Activated T-cell treated with anti-CD3 and anti-CD28 coated beads, Interleukin-2, amount 50 U/mL, for 48 hours (primary cell): ENCODE measurements around the gene HARS1.
"Not testable (repeated sequence)": the region's sequence is repeated elsewhere in the genome, so short reads cannot be mapped to it uniquely, and the experiment has no call there.

ENCODE experiments used
- DNase-seq, 2 experiments: peaks; one replicate each; pipeline ENCODE4 v3.0.0-alpha.2; 2020

Gene HARS1, protein sequence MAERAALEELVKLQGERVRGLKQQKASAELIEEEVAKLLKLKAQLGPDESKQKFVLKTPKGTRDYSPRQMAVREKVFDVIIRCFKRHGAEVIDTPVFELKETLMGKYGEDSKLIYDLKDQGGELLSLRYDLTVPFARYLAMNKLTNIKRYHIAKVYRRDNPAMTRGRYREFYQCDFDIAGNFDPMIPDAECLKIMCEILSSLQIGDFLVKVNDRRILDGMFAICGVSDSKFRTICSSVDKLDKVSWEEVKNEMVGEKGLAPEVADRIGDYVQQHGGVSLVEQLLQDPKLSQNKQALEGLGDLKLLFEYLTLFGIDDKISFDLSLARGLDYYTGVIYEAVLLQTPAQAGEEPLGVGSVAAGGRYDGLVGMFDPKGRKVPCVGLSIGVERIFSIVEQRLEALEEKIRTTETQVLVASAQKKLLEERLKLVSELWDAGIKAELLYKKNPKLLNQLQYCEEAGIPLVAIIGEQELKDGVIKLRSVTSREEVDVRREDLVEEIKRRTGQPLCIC

DNA sequence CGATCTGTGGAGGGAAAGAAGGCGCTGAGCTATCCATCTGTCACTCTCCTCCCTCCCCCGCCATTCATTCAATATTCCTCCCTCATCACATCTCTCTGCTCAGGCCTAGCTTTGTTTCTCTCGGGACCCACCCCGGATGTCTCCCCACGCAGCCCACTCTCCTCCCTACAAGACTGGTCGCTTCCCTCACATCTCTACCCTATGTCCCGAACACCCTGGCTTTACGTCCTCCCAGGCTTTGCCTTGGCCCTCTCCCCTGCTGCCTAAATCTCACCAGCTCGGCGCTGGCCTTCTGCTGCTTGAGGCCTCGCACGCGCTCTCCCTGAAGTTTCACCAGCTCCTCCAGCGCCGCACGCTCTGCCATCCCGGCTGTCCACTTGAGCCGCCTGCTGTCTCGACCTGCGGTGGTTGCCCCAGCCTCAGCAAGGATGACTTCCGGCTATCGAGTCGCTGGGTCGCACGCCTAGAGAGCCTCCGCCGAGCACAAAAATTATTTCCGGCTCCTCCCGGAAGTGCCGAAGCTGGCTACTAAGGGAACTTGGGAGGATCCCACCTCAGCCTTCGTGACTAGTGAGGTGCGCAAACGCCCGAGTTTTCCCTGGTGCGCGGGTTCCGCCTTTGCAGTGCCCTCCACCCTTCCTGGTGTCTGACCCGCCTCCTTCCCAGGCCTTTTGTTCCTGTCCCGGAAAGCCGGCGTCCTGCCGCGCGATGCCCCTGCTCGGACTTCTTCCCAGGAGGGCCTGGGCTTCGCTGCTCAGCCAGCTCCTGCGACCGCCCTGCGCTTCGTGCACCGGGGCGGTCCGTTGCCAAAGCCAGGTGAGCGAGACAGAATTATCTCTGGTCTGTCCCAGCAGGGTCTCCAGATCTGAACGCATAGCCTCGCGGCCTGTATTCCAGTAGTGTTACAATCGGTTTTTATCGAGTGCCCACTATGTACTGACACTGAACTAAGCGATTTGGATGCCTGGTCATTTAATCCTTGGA is at the start of gene HARS1, which contains the start of gene HARS2:
HARS1 (minus strand) TSS at position 430 of the 984 bp plus-strand sequence; CDS start at position 364, 66 bp downstream.
HARS2 (plus strand) TSS at position 515 of the 984 bp plus-strand sequence; CDS start at position 709, 194 bp downstream.
- DNase-seq, result peak; percentile 87 to 91

DNA sequence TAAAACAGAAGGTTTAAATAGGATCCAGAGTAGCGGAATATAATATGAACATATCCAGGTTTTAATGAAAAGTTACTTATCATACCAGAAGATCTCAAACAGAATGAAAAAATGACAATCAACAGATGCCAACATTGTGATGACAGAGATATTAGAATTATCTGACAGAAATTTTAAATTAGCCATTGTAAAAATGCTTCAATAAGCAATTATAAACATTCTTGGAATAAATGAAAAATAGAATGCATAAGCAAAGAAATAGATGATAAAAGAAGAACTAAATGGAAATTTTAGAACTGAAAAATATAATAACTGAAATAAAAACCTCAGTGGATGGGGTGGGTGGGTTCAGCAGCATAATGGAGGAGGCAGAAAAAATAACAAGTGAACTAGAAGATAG is 46.3 kb upstream of the HARS1 start:
- DNase-seq, result no peak

DNA sequence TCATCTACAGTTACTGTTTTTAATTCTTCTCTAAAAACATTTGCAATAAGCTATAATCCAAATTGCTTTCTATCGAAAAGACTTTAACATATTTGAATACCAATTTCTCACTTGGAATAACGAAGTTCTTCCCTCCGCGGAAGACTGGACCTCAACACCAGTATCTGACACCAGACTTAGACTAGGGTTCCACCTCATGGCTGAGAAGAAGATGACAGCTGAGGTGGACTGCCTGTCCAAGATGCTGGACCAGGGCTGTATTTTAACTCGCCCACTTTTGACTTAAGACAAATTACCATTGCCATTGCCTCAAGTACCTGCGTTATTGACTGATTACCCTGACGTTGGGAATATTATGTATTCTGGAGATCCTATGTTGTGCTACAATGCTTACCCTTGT is 43.2 kb upstream of the HARS1 start:
- DNase-seq, result no peak

DNA sequence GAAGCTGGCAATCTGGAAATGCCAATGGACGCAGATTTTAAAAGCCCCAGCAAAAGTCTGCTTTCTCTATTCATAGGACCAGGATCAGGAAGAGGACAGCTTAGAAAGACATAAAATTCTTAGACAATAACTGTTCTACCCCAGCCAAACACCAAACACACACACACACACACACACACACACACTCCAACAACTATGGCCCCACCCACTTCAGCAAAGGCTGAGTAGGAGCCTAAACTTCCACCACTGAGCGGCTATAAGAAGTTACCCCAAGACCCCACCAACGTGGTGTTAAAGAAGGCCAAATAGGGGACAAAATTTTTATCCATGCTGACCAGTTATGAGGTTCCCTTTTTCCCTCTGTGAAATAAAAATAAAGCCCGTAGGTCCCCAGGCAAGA is 41.9 kb upstream of the HARS1 start:
- DNase-seq, result no peak

DNA sequence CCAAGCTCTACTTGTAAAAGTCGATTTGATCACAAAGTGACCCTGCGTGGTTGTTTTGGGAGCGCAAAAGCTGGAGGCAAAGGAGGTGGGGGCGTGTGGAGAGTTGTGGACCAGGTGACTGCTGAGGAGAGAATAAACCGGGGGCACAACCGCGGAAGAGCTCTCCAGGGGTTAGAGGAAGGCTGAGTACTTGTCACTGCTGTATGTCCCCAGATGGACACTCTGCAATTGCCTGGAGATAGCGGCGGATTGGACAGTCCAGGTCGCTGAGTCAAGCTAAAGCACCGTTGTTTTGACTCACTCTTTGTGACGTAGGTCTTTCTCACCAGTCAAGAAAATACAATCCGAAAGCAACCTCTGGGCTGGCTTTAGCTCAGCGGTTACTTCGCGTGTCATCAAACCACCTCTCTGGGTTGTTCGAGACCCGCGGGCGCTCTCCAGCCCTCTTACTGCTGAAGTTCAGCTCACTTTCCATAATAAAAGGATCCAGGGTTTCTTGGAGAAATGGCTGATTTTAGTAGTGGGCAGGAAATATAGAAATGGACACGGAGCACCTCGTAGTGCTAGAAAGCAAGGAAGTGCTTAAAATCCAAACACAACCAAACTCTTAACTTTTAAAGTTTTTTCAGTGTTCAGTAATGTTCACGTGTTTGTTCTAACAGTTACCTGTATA is 34.8 kb upstream of the HARS1 start:
- DNase-seq, result peak; percentile 89 to 90

DNA sequence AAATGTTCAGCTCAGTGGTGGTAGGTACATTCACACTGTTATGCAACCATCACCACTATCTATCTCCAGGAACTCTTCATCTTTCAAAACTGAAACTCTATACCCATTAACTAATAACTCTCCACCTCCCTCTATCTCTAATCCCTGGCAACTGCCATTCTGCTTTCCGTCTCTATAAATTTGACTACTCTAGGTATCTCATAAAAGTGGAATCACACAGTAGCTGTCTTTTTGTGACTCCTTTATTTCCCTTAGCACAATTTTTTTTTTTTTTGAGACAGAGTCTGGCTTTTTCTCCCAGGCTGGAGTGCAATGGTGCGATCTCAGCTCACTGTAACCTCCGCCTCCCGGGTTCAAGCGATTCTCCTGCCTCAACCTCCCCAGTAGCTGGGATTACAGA is 30.2 kb upstream of the HARS1 start:
- DNase-seq, result not testable (repeated sequence)

DNA sequence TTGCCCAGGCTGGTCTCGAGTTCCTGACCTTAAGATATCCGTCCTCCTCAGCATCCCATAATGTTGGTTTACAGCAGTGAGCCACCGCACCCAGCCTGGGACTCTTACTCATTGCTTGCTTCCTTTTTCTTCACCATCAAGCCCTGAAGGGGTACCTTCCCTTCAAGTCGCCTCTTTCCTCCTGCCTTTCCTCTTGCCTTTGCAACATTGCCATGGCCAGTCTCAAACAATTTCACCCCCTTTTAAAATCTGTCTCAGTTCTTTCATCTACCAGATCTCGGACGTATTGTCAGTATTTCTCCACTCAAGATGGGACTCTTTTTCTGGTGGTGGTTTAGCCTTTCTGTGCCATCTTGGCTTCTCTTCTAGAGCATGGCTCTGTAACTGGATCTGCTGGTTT is 29.6 kb upstream of the HARS1 start:
- not testable (repeated sequence) for DNase-seq

DNA sequence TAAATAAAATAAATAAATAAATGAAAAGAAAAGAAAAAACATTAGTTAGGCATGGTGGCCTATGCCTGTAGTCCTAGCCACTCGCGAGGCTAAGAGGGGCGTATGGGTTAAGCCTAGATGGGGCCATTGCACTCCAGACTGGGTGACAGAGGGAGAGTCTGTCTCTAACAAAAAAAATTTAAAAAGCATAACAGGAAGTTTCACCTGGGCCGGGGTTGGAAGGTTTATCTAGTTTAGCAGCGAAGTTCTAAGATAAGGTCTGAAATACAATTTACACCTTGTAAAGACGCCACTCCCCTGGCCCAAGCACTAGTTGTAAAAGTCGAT is 27.1 kb upstream of the HARS1 start:
- DNase-seq, result no peak

DNA sequence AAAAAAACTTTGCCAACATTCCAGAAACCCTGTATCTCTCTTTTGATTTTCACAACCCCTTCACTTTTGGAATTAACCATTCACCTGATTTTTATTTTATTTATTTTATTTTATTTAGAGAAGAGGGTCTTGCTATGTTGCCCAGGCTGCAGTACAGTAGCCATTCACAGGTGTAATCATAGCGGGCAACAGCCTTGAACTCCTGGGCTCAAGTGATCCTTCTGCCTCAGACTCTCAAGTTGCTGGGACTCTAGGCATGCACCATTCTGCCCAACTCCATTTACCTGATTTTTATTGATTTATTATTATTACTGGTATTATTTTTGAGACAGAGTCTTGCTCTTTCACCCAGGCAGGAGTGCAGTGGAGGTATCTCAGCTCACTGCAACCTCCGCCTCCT is 25.1 kb upstream of the HARS1 start:
- not testable (repeated sequence) for DNase-seq

DNA sequence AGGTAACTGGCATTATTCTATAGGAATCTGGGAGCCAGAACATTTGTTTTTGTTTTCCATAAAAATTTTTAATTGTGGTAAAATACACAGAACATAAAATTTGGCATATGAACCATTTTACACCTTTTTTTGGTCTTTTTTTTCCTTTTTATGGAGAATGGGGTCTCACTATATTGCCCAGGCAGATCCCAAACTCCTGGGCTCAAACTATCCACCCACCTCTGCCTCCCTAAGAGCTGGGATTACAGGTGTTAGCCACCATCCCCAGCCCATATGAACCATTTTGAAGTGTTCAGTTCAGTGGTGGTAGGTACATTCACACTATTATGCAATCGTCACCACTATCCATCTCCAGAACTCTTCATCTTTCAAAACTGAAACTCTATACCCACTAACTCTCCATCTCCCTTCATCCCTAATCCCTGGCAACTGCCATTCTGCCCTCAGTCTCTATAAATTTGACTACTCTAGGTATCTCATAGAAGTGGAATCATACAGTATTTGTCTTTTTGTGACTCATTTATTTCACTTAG is 22.5 kb upstream of the HARS1 start:
- no peak for DNase-seq

DNA sequence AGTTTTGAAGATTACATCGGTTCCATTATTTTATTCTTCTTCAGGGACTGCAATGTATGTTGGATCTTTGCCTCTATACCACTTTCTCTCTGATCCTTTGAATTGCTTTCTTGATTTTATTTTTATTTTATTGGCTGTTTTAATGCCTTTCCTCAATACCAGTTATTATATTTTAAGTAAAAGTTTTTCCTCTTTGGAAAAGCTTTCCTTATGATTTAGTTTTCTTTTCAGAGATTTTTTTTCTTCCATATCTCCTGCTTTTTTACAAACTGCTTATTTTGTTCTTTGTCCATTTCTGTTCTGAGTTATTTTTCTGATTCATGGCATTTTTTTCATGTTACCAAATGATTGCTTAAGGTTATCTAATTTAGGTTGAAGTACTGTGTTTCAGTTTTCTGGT is 20.6 kb upstream of the HARS1 start:
- DNase-seq, result no peak

DNA sequence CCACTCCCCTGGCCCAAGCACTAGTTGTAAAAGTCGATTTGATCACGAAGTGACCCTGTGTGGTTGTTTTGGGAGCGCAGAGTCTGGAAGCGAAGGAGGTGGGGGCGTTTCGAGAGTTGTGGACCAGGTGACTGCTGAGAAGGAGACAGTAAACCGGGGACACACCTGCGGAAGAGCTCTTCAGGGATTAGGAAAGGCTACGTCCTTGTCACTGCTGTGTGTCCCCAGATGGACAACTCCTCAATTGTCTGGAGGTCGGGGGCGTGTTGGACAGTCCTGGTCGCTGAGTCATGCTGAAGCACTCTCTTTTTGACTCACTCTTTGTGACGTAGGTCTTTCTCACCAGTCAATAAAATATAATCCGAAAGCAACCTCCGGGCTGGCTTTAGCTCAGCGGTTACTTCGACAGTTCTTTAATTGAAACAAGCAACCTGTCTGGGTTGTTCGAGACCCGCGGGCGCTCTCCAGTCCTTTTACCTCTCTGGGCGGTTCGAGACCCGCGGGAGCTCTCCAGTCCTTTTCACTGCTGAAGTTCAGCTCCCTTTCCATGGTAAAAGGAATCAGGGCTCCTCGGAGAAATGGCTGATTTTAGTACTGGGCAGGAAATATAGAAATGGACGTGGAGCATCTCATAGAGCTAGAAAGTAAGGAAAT is 19.9 kb upstream of the HARS1 start:
- DNase-seq, result peak; percentile 93 to 94

DNA sequence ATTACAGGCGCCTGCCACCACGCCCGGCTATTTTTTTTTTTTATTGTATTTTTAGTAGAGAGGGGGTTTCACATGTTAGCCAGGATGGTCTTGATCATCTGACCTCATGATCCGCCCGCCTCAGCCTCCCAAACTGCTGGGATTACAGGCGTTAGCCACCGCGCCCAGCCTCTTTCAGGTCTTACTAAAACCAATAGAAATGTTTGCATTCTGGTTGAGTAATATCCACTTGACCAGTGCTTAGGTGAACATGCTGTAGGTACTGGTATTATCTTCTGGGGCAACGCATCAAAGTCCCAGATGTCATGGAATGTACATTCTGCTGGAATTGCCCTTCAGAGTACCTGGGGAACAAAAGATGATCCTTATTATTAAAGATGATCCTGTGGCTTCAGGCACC is 17.6 kb upstream of the HARS1 start:
- DNase-seq, result not testable (repeated sequence)

DNA sequence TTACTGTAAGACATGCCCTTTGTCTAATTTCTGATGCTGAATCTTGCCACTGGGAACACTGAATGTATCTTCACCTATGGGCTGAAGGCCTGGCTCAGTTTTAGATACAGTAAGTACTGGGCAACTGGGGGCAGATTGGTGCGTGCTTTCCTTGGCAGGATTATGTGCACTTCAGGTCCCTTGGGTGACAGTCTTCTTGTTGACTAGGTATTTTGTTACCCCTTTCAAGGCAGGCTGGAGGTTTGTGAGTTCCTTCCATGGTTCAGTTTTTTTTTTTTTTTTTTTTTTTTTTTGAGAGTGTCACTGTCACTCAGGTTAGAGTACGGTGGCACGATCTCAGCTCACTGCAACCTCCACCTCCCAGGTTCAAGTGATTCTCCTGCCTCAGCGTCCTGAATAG is 16.6 kb upstream of the HARS1 start:
- no peak for DNase-seq

DNA sequence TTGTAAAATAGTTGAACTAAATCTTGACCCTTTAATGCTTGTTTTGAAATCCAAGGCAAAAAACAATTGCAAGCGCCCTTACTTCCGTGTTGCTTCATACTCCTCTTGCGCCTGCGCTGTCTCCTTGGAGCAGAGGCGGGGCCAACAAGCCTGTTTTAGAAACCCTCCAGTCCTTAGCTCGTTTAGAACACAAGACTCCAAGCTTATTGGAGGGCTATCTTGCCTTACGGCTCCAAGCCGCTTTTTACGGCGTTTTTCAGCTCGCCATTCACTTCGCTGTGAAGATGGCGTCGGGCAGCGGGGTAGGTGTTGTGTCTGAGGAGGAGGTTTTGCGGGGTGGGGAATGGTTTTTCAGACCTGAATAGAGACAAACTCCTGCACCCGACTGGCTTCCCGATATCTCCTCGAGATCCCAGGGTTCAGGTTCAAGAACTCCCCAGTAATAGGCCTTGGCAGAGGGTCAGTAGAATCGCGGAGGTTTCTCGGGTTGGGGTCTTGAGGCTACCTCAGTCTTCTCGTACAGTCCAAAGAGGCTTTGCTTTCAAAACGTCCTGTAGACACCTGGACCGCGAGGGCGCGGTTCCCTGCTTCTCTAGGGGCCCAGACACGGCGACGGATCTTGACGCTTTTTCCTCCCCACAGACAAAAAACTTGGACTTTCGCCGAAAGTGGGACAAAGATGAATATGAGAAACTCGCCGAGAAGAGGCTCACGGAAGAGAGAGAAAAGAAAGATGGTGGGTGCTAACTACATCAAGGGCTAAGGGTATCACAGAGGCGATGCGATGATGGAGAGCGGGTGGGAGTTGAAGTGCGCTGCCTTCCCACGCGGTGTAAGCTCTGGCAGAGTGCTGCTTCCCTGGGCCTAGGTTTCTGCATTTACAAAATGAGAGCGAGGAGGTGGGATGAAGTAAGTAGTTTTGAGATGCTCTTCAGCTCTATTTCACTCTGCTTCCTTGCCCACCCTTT is 9.3 kb upstream of the HARS1 start, which contains the start of gene ZMAT2:
ZMAT2 (plus strand) TSS at position 271 of the 968 bp plus-strand sequence; CDS start at position 285, 14 bp downstream.
- peak; percentile 92 to 93 for DNase-seq

DNA sequence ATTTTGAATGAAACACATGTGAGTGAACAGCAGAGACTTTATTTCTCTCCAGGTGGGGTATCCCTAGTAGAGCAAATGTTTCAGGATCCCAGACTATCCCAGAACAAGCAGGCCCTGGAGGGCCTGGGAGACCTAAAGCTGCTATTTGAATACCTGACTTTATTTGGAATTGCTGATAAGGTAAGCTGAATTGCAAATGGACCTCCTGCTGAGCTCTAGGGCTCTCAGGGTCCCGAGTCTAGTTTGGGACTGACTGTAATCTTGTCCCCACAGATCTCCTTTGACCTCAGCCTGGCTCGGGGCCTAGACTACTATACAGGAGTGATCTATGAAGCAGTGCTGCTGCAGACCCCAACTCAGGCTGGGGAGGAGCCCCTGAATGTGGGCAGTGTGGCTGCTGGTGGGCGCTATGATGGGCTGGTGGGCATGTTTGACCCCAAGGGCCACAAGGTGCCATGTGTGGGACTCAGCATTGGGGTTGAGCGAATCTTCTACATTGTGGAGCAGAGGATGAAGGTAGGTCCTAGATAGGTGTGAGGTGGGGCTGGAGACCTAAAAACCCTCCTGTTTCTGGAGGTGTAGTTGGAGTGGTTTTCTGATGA is 5.8 kb upstream of the HARS1 start:
- DNase-seq, result no peak

DNA sequence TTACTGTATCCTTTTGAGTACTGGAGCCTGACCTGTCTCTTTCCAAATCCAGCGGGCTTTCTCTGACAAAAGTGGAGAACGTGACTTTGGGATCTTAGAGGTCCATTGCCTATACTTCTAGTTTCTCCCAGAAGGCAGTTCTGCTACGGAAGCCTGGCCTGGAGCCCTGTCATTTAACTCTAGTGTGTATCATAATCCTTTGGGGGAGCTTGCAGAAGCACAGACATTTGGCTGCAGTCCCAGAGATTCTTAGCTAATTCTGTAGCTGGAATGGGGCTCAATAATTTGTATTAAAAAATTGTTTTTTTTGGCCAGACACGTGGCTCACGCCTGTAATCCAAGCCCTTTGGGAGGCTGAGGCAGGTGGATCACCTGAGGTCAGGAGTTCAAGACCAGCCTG is 3.1 kb upstream of the HARS1 start:
- DNase-seq, result no peak

DNA sequence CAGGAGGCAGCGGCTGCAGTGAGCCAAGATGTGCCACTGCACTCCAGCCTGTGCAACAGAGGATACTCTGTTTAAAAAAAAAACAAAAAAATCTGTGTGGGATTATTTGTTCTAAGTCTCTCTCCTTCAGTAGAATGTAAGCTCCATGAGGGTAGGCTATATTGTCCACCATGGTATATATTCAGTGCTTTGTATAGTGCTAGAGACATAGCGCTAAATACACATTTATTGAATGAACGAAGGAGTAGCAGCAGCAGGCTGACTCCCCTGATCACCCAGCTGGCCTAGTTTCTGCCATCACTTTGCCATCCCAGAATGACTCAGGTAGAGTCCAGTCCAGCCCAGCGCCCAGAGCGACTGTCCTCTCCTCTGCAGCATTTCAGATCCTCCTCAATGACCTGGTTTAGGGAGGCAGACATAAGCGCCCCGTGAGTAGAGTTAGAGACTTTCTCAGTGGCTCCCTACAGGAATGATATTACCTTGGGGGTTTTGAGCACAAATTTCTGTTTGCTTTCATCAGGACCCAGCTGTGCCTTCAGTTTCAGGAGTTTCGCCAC is 716 bp downstream of the HARS1 start:
- no peak for DNase-seq

DNA sequence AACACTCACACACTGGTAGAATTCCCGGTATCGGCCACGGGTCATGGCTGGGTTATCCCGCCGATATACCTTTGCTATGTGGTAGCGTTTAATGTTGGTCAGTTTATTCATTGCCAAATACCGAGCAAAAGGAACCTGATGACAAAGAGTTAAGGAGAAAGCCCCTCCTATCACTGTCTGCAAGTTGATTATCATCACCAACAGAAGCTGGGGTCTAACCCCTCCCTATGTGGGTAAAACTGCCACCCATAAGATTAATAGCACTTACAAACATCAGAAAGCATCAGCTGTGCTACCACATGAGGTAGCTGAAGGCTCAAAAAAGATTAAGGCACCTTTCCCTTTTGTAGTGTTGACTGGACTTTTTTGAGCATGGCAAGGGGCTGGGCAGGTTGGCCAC is 12.2 kb downstream of the HARS1 start:
- no peak for DNase-seq

DNA sequence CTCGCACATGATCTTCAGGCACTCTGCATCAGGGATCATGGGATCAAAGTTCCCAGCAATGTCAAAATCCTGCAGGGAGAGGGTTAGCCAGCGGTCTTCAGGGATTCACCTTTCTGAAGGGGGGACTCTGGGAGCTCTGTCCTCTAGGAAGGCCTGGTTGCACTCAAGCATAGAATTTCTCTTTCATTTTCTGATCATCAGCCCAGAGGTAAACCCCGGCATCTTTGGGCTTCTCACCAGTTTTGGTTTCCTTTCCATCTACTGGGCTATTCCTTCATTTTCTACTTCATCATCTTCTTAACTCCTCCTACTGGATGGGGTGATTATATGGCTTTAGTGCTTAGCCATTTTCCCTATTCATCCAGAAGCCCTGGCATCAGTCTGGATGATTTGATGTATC is 13.2 kb downstream of the HARS1 start:
- DNase-seq, result no peak
